ENCODE measurements around the gene SCAF4. TPM values are rescaled to one million over a fixed set of nuclear protein-coding genes. Genes with fewer than 3 reads are reported as not detected.

SCAF4 gene
- total and polyA plus RNA-seq, 3 donors from 2014 or later, result 44.0 to 50.2 (median 45.3) TPM

DNA sequence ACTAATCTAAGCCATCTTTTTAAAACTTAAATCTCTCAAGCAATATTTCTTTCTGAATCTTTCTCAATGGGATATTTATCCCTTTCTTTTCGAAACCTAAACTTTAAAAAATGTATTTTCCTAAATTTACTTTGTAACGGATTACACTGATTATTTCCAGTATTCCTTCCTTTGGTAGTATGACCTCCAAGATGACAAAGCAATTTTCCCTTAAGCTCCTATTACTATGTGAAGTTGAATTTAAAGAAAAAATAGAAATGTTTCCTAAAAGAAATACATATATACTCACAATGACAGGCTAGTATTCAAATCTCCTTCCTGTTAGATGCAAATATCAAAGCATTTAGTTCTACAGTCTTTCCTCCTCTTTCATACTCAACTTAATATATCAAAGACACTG, 15.8 kb downstream of the SCAF4 start:
- intact Hi-C loops (cut with DNase I; ENCODE audit: low total_unique reads), result no loop called here
- WGBS, 2 donors, result 58 to 74% methylated on average over 2 of the region's 2 CpGs
- TF ChIP-seq CTCF (IDR thresholded peaks at IDR 0.05) (no peak), POLR2A (IDR thresholded peaks at IDR 0.05) (no peak)
- H3K4me3 ChIP-seq, result no peak overlapping the region
- H3K27ac ChIP-seq, result no peak overlapping the region
- H3K9me3 ChIP-seq, result no peaks in the 10 kb centered on the region
- H3K27me3 ChIP-seq, result no peaks in the 10 kb centered on the region
- DNase-seq, result no peak
- no peaks in the 10 kb centered on the region for H3K36me3 ChIP-seq (ENCODE audit: low read depth, missing control alignments)
- peaks cover 11% of the 10 kb centered on the region for H3K4me1 ChIP-seq

- WGBS, 2 donors, result 81 to 83% methylated on average over 5 of the region's 5 CpGs
- DNase-seq, result no peak
Measured at GRCh38 chr21:31714741-31715365, 17.1 kb downstream of the SCAF4 start.

GRCh38 chr21:31713973-31714740, 17.8 kb downstream of the SCAF4 start:
- DNase-seq, result no peak

More at GRCh38 chr21:31714741-31715365, 17.1 kb downstream of the SCAF4 start:
- Histone ChIP-seq H3K4me1 (peaks cover 11% of the 10 kb centered on the region), H3K4me3 (no peak overlapping the region), H3K9me3 (no peaks in the 10 kb centered on the region), H3K36me3 (ENCODE audit: low read depth, missing control alignments) (no peaks in the 10 kb centered on the region), H3K27me3 (no peaks in the 10 kb centered on the region), H3K27ac (peak overlapping the region in 1 of 2 donors; percentile 16)
- TF ChIP-seq POLR2A (IDR thresholded peaks at IDR 0.05), result no peak
- no peak for TF ChIP-seq CTCF (IDR thresholded peaks at IDR 0.05)
- intact Hi-C loops (cut with DNase I; ENCODE audit: low total_unique reads), result no loop called here

DNA sequence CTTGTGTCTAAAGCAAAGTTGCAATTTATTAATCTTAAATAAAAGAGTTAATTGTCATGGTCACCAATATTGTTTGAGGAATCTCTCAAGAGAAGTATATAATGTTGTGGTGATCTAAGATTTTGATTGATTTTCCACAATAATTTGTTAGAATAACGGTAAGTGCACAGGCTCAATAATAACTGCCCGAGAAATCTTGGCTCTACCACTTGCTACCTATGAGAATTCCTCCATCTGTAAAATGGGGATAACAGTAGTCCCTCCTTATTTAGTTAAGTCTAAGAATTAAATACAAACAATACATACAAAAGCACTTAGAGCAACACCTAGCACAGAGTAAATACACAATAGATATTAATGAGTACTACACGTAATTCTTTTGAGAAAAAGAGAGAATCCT, 18.8 kb downstream of the SCAF4 start:
- DNase-seq, result no peak
- H3K36me3 ChIP-seq (ENCODE audit: low read depth, missing control alignments), result no peaks in the 10 kb centered on the region
- intact Hi-C loops (cut with DNase I; ENCODE audit: low total_unique reads), result no loop called here
- peaks cover 11% of the 10 kb centered on the region for H3K4me1 ChIP-seq
- no peak for TF ChIP-seq POLR2A (IDR thresholded peaks at IDR 0.05)
- TF ChIP-seq CTCF (IDR thresholded peaks at IDR 0.05), result no peak
- 46 to 63% methylated on average over 3 of the region's 3 CpGs for WGBS, 2 donors
- no peaks in the 10 kb centered on the region for H3K27me3 ChIP-seq
- H3K27ac ChIP-seq, result no peak overlapping the region
- H3K9me3 ChIP-seq, result no peaks in the 10 kb centered on the region
- H3K4me3 ChIP-seq, result no peak overlapping the region

More at GRCh38 chr21:31713973-31714740, 17.8 kb downstream of the SCAF4 start:
- WGBS, 2 donors, result 69 to 83% methylated on average over 5 of the region's 5 CpGs
- Histone ChIP-seq H3K4me1 (peaks cover 11% of the 10 kb centered on the region), H3K27me3 (no peaks in the 10 kb centered on the region), H3K27ac (peak overlapping the region in 1 of 2 donors; percentile 16), H3K4me3 (no peak overlapping the region), H3K9me3 (no peaks in the 10 kb centered on the region), H3K36me3 (ENCODE audit: low read depth, missing control alignments) (no peaks in the 10 kb centered on the region)
- TF ChIP-seq CTCF (IDR thresholded peaks at IDR 0.05), result no peak
- TF ChIP-seq POLR2A (IDR thresholded peaks at IDR 0.05), result no peak
- intact Hi-C loops (cut with DNase I; ENCODE audit: low total_unique reads), result no loop called here
